ENCODE data around the gene HOXA5.

The HOXA5 gene

GRCh38 chr7:27180431-27181420 lies 37.2 kb upstream of the HOXA5 start:
- no peak overlapping the region for H3K9ac ChIP-seq (ENCODE audit: low read length in 2 of 2)
- H3K27ac ChIP-seq (ENCODE audit: low read length): no peak overlapping the region
- peaks cover 30% of the 10 kb centered on the region for H3K4me1 ChIP-seq (ENCODE audit: control insufficient read depth, insufficient read depth, low read length)
- H3K9me3 ChIP-seq (ENCODE audit: control insufficient read depth in 2 of 2, low read length in 2 of 2): peaks cover 0 to 2% of the 10 kb centered on the region in 2 donors
- H3K27me3 ChIP-seq (ENCODE audit: control insufficient read depth in 1 of 2, insufficient read depth in 2 of 2, low read length in 2 of 2): peaks cover 88 to 98% of the 10 kb centered on the region in 2 donors
- no peak overlapping the region for H3K4me3 ChIP-seq (ENCODE audit: low read length in 2 of 2)
- no peaks in the 10 kb centered on the region for H3K36me3 ChIP-seq (ENCODE audit: control insufficient read depth in 2 of 2, insufficient read depth in 2 of 2, low read length in 2 of 2)

GRCh38 chr7:27179503-27180430 lies 36.3 kb upstream of the HOXA5 start:
- Histone ChIP-seq H3K36me3 (ENCODE audit: control insufficient read depth in 2 of 2, insufficient read depth in 2 of 2, low read length in 2 of 2) (no peaks in the 10 kb centered on the region), H3K4me1 (ENCODE audit: control insufficient read depth, insufficient read depth, low read length) (peaks cover 22% of the 10 kb centered on the region), H3K9ac (ENCODE audit: low read length in 2 of 2) (no peak overlapping the region), H3K4me3 (ENCODE audit: low read length in 2 of 2) (peak overlapping the region; percentile 12 to 40), H3K27me3 (ENCODE audit: control insufficient read depth in 1 of 2, insufficient read depth in 2 of 2, low read length in 2 of 2) (peaks cover 88 to 98% of the 10 kb centered on the region in 2 donors), H3K9me3 (ENCODE audit: control insufficient read depth in 2 of 2, low read length in 2 of 2) (no peaks in the 10 kb centered on the region), H3K27ac (ENCODE audit: low read length) (no peak overlapping the region)

- H3K4me1 ChIP-seq (ENCODE audit: control insufficient read depth, insufficient read depth, low read length): peaks cover 17% of the 10 kb centered on the region
- peaks cover 90 to 98% of the 10 kb centered on the region in 2 donors for H3K27me3 ChIP-seq (ENCODE audit: control insufficient read depth in 1 of 2, insufficient read depth in 2 of 2, low read length in 2 of 2)
- no peak overlapping the region for H3K4me3 ChIP-seq (ENCODE audit: low read length in 2 of 2)
- no peak overlapping the region for H3K9ac ChIP-seq (ENCODE audit: low read length in 2 of 2)
- no peaks in the 10 kb centered on the region for H3K9me3 ChIP-seq (ENCODE audit: control insufficient read depth in 2 of 2, low read length in 2 of 2)
- H3K36me3 ChIP-seq (ENCODE audit: control insufficient read depth in 2 of 2, insufficient read depth in 2 of 2, low read length in 2 of 2): no peaks in the 10 kb centered on the region
- no peak overlapping the region for H3K27ac ChIP-seq (ENCODE audit: low read length)
Measured at GRCh38 chr7:27179030-27179429, 35.5 kb upstream of the HOXA5 start.

GRCh38 chr7:27178366-27178765 lies 34.9 kb upstream of the HOXA5 start:
- Histone ChIP-seq H3K27me3 (ENCODE audit: control insufficient read depth in 1 of 2, insufficient read depth in 2 of 2, low read length in 2 of 2) (peaks cover 84 to 98% of the 10 kb centered on the region in 2 donors), H3K9ac (ENCODE audit: low read length in 2 of 2) (no peak overlapping the region), H3K36me3 (ENCODE audit: control insufficient read depth in 2 of 2, insufficient read depth in 2 of 2, low read length in 2 of 2) (no peaks in the 10 kb centered on the region), H3K4me1 (ENCODE audit: control insufficient read depth, insufficient read depth, low read length) (peaks cover 21% of the 10 kb centered on the region), H3K27ac (ENCODE audit: low read length) (no peak overlapping the region), H3K4me3 (ENCODE audit: low read length in 2 of 2) (no peak overlapping the region), H3K9me3 (ENCODE audit: control insufficient read depth in 2 of 2, low read length in 2 of 2) (no peaks in the 10 kb centered on the region)

GRCh38 chr7:27177795-27178320 lies 34.4 kb upstream of the HOXA5 start:
- peaks cover 23% of the 10 kb centered on the region for H3K4me1 ChIP-seq (ENCODE audit: control insufficient read depth, insufficient read depth, low read length)
- no peaks in the 10 kb centered on the region for H3K36me3 ChIP-seq (ENCODE audit: control insufficient read depth in 2 of 2, insufficient read depth in 2 of 2, low read length in 2 of 2)
- H3K4me3 ChIP-seq (ENCODE audit: low read length in 2 of 2): no peak overlapping the region
- no peak overlapping the region for H3K27ac ChIP-seq (ENCODE audit: low read length)
- H3K27me3 ChIP-seq (ENCODE audit: control insufficient read depth in 1 of 2, insufficient read depth in 2 of 2, low read length in 2 of 2): peaks cover 82 to 98% of the 10 kb centered on the region in 2 donors
- H3K9ac ChIP-seq (ENCODE audit: low read length in 2 of 2): no peak overlapping the region
- no peaks in the 10 kb centered on the region for H3K9me3 ChIP-seq (ENCODE audit: control insufficient read depth in 2 of 2, low read length in 2 of 2)

- H3K27ac ChIP-seq (ENCODE audit: low read length): no peak overlapping the region
Measured at GRCh38 chr7:27176962-27177794, 33.7 kb upstream of the HOXA5 start.

GRCh38 chr7:27176524-27176845 lies 33.0 kb upstream of the HOXA5 start:
- no peak overlapping the region for H3K9ac ChIP-seq (ENCODE audit: low read length in 2 of 2)
- H3K4me3 ChIP-seq (ENCODE audit: low read length in 2 of 2): no peak overlapping the region
- H3K9me3 ChIP-seq (ENCODE audit: control insufficient read depth in 2 of 2, low read length in 2 of 2): no peaks in the 10 kb centered on the region
- H3K4me1 ChIP-seq (ENCODE audit: control insufficient read depth, insufficient read depth, low read length): peaks cover 28% of the 10 kb centered on the region
- no peaks in the 10 kb centered on the region for H3K36me3 ChIP-seq (ENCODE audit: control insufficient read depth in 2 of 2, insufficient read depth in 2 of 2, low read length in 2 of 2)
- peaks cover 82 to 99% of the 10 kb centered on the region in 2 donors for H3K27me3 ChIP-seq (ENCODE audit: control insufficient read depth in 1 of 2, insufficient read depth in 2 of 2, low read length in 2 of 2)
- no peak overlapping the region for H3K27ac ChIP-seq (ENCODE audit: low read length)

More at GRCh38 chr7:27176962-27177794, 33.7 kb upstream of the HOXA5 start:
- no peak overlapping the region for H3K4me3 ChIP-seq (ENCODE audit: low read length in 2 of 2)
- H3K4me1 ChIP-seq (ENCODE audit: control insufficient read depth, insufficient read depth, low read length): peaks cover 26% of the 10 kb centered on the region
- no peak overlapping the region for H3K9ac ChIP-seq (ENCODE audit: low read length in 2 of 2)
- H3K36me3 ChIP-seq (ENCODE audit: control insufficient read depth in 2 of 2, insufficient read depth in 2 of 2, low read length in 2 of 2): no peaks in the 10 kb centered on the region
- peaks cover 81 to 98% of the 10 kb centered on the region in 2 donors for H3K27me3 ChIP-seq (ENCODE audit: control insufficient read depth in 1 of 2, insufficient read depth in 2 of 2, low read length in 2 of 2)
- H3K9me3 ChIP-seq (ENCODE audit: control insufficient read depth in 2 of 2, low read length in 2 of 2): no peaks in the 10 kb centered on the region

GRCh38 chr7:27175626-27176523 lies 32.4 kb upstream of the HOXA5 start:
- H3K4me1 ChIP-seq (ENCODE audit: control insufficient read depth, insufficient read depth, low read length): peaks cover 28% of the 10 kb centered on the region
- H3K9me3 ChIP-seq (ENCODE audit: control insufficient read depth in 2 of 2, low read length in 2 of 2): no peaks in the 10 kb centered on the region
- H3K9ac ChIP-seq (ENCODE audit: low read length in 2 of 2): no peak overlapping the region
- no peak overlapping the region for H3K27ac ChIP-seq (ENCODE audit: low read length)
- no peak overlapping the region for H3K4me3 ChIP-seq (ENCODE audit: low read length in 2 of 2)
- peaks cover 84 to 100% of the 10 kb centered on the region in 2 donors for H3K27me3 ChIP-seq (ENCODE audit: control insufficient read depth in 1 of 2, insufficient read depth in 2 of 2, low read length in 2 of 2)
- no peaks in the 10 kb centered on the region for H3K36me3 ChIP-seq (ENCODE audit: control insufficient read depth in 2 of 2, insufficient read depth in 2 of 2, low read length in 2 of 2)

- no peak overlapping the region for H3K4me3 ChIP-seq (ENCODE audit: low read length in 2 of 2)
- peaks cover 82 to 100% of the 10 kb centered on the region in 2 donors for H3K27me3 ChIP-seq (ENCODE audit: control insufficient read depth in 1 of 2, insufficient read depth in 2 of 2, low read length in 2 of 2)
- H3K4me1 ChIP-seq (ENCODE audit: control insufficient read depth, insufficient read depth, low read length): peaks cover 28% of the 10 kb centered on the region
- no peak overlapping the region for H3K27ac ChIP-seq (ENCODE audit: low read length)
- no peaks in the 10 kb centered on the region for H3K36me3 ChIP-seq (ENCODE audit: control insufficient read depth in 2 of 2, insufficient read depth in 2 of 2, low read length in 2 of 2)
- no peaks in the 10 kb centered on the region for H3K9me3 ChIP-seq (ENCODE audit: control insufficient read depth in 2 of 2, low read length in 2 of 2)
- no peak overlapping the region for H3K9ac ChIP-seq (ENCODE audit: low read length in 2 of 2)
Measured at GRCh38 chr7:27174874-27175625, 31.6 kb upstream of the HOXA5 start.

Measured in stomach smooth muscle (tissue), 2 donors.